GM19238 (cell line): Measurements from ENCODE around the gene PEX16.

Source experiments
- DNase-seq: peaks from one replicate; pipeline ENCODE4 v3.0.0; 2011; ENCODE audit warnings: low spot score; ENCODE audit not compliant: insufficient read length

The PEX16 gene

DNA sequence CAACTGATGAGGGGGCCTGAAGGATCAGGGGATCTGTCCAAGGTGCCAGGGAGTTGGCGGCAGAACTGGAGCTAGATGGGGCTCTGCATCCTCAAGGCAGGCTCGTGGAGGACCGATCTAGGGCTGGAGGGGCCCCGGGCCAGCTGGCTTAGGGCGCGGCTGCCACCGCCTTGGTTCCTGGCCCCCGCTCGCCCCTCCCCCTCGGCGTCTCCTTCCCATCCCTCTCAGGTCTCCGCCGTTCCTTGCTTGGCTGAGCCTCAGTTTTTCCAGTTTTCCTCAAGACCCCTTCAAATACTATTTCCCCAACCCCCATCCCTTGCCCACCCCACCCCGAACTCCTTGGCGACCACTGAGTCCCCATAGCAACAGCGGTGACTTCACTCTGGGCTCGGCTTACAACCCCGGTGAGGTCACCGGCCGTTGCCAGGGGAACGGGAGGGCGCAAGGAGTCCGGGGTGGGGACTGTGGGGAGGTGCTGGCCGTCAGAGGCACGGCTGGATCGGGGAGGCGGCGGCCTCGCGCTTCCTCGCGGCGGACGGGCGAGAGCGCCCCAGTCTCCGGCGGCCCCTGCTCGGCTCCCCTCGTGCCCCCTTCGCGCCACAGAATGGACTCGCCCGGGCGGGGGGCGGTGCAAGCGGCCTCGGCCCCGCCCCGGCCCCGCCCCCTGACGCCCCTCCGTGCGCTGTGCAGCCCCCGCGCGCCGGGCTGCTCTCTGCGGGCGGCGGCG lies 18.1 kb downstream of the PEX16 start:
- peak; percentile 74 for DNase-seq

DNA sequence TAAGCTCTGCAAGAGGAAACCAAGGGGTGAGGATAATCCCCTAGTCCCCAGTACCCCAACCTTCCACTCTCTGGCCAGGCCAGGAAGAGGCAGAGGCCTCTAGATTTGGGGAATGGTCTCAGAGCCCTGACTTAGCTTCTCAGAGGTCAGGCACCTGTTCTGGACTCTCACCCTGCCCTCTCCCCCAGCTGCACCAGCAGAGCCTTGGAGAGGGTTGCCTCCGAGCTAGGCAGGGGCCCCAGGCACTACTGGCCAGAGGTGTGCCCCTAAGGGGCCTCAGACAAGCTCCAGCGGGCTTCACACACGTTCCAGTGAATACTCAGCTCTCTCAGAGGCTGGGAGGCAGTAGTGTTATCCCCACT lies 18.6 kb downstream of the PEX16 start:
- no peak for DNase-seq

DNA sequence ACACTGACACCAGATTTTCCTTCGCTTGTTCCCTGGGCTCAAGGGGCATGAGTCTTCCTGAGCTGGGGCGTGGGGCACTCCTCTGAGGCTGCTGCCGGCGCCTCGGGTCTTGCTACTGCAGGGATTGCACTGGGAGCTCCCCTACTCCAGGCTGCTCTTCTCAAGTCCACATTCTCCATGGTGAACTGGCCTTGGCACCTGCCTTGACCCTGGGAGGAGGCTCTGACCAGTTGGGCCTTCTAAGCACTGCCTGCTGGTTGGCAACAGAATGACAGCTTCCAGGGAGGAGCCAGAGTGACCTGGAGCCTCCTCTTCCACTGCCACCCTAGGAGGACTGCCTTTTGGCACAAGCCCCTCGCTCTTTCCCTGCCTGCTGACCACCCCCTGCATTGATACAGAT lies 20.1 kb downstream of the PEX16 start:
- no peak for DNase-seq

DNA sequence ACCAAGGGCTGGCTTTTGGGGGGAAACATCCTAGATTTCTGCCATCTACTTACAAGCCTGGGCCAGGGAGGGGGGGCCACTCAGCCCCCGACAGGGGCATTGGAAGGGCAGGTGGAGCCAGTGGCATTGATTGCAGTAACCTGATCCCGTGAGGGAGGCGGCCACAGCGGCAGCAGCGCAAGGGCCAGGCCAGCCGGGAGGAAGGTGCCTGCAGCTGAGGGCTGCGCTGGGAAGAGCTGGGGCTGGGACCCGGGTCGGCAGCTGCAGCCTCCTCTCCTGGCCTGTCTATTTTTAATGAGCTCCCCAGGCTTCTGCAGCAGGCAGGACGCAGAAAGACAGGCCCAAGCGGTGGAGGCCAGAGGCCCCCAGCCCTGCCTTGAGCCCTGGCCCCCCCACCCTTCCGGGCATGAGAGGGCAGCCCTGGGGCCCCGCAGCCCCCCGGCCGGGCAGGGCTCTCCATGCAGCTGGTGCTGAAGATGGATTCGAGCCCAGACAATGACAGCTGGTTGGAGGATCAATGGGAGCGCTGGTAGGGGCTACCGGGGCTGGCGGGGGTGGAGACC lies 21.2 kb downstream of the PEX16 start:
- DNase-seq: no peak

DNA sequence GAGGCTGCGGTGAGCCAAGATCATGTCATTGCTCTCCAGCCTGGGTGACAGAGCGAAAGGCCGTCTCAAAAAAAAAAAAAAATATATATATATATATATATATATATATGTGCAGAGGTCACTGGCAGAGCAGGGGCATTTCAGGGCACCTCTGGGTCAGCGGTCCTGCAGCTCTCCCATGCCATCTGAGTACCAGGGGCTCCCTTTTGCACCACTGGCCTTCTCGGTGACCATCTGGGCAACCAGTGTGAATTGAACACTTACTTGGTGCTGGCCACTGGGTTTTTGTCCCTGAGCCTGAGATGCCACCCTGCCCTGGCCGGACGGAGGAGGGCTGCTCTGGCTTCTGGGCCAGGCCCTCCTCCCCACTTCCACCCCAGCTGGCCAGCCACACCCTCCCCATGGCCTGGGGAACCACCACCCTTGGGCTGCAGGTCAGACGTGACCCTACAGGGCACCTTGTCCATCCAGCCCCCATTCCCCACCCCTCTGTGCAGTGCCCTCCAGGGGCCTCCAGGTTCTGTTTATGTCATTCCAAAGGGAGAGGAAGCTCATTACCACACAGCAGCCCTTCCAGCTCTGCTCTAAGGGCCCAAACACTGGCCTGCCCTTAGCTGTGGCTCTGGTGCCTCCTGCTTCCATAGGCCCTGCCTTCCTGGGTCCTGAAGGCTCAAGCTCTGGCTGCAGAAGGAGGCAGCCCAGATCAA lies 22.0 kb downstream of the PEX16 start:
- no peak for DNase-seq

DNA sequence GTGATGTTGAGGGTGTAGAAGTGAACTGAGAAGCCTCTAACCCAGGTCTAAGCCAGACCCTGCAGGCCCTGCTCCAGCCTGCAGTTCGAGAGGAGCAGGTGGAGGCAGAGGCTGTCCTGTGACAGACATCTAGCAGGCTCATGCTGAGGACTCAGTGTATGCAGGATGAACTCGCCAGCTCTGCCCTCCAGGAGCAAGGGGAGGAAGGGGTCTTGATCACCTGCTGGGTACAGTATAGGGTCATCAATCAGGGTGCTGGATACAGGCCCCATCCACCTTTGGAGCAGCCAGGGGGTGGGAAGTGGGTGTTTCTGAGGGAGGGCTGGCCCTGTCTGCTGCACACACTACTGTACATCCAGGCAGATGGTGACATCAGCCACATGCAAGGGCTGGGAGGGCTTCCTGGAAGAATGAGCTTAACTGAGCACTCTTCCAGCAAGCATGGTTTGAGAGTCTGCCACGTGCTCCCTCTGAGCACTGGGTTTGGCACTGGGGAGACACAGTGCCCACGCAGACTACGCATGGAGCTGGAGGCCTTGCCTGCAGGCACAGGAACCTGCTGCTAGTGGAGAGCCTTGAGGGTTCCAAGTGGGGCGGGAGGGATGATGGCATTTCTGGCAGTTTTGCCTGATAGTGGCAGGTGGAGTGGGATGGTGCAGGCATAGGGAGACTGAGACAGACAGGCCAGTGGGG lies 23.0 kb downstream of the PEX16 start:
- DNase-seq: no peak

DNA sequence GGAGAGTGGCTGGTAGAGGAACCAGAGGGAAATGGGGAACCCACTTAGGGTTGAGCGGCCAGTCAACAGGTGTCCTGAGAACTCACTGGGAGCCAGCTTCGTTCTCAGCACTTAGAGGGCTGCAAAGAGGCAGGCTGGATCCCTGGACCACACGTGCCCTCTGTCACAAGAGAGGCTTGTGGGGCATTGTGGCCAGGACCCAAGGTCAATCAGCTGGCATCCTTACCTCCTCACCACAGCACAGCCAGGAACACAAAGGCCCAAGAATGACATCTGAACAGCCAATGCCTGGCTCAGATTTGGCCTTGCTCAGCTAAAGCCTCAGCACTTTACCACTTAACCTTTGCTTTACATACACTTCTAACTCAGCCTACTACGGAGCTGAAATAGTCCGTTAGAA lies 24.8 kb downstream of the PEX16 start:
- DNase-seq: no peak

DNA sequence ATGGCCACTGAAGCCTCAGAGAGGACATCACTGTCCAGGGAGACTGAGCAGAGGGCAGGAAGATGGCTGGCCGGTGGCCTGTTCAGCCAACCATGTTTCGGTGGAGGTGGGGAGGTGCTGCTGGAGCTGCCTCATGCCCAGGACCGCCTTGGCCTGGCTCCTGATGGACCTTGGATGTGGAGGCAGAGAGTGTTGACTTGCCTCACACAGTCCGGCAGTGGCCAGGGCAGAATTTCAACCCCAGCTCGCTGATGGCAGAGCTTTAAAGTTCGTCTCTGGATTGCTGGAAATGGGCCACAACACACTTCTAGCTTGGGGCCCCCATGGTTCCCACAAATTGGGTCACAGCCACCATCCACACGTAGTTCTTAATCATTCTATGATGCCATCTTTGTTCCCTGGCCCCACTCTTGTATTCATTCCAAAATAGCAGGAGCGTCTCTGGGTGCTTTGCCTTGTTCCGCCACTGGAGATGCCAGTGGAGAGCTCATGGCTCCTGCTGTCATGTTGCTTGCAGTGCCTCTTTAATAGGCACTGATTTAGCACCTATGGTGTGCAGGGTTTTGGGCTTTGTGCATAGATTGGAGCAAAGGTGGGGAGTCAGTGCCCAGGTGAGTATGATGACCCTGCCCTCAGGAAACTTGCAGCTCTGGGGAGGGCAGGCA lies 26.7 kb downstream of the PEX16 start:
- DNase-seq: no peak

DNA sequence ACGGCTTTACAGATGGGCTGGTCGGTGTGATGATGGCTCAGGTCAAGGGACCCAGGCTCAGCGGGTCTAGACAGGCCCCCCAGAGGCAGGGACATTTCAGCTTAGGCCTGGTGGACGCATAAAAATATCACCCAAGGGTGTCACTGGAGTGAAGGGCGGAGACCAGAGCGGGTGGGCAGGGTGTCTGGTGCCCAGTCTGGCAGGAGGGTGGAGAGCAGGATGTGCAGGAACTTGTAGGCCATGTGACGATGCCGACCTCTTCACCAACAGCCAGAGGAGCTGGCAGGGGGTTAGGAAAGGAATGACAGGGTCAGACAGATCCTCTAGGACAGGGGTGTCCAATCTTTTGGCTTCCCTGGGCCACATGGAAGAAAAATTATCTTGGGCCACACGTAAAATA lies 27.7 kb downstream of the PEX16 start:
- no peak for DNase-seq

DNA sequence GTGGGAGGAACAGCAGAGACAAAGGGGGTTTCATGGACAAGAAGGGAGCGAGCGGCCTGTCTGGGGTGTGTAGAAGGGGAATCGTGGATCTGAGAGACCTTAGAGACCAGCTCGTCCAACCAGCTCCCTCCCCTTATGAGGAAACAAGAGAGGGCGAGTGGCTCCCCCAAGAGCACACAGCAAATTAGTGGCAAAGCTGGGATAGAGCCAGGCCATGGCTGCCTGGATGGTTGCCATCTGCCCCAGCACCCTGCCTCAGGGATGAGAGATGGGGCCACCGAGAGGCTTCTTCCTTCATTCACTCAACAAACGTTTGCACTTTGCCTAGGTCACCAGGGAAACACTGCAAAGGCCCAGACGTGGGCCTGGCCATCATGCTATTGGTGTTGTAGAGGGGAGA lies 28.1 kb downstream of the PEX16 start:
- DNase-seq: no peak

DNA sequence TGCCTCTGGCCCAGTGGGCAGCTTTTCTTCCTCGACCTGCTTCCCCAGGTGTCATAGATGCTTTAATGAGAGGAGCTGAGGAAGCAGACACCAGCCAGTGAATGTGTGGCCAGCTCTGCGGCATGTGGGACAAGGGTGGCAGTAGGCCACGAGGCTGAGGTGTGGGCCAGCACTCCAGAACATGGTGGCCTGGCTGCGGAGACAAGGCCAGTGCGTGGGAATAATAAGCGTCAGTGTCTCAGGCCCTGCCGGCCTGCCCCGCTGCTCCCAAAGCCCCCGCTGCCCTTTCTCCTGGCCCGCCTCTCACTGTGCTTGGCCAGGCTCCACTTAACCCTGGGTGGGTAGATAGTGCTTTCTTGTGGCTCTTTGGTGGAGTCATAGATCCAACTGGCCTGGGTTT lies 30.1 kb downstream of the PEX16 start:
- no peak for DNase-seq

DNA sequence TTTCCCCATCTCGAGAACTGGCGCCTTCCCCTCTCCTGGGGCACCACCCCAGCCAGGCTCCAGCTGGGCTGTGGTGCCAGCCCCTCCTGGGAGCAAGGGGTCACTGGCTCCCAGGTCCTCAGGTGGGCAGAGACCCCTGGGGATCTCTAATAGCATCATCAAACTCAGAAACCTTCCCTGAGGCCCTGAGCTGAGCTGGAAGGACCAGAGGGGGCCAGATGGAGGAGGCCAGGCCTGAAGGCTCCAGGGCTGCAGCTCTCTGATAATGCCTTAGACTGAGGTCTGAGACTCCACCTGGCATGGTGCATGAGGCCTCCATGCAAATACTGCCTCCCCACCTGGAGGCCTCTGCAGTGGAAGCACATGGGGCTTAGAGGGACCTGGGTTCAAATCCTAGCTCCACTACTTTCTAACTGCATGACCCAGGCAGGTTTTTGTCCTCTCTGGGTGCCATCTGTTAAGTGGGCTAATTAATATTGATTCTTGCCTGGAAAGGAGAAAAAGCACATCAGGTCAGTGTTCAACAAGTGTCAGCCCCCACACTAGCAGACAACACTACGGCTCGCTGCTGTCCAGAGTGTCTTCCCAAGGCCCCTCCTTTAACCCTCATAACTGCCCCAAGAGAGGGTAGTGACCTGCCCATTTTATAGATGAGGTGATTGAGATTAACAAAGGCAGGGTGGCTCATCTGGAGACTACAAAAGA lies 30.7 kb downstream of the PEX16 start:
- DNase-seq: no peak

DNA sequence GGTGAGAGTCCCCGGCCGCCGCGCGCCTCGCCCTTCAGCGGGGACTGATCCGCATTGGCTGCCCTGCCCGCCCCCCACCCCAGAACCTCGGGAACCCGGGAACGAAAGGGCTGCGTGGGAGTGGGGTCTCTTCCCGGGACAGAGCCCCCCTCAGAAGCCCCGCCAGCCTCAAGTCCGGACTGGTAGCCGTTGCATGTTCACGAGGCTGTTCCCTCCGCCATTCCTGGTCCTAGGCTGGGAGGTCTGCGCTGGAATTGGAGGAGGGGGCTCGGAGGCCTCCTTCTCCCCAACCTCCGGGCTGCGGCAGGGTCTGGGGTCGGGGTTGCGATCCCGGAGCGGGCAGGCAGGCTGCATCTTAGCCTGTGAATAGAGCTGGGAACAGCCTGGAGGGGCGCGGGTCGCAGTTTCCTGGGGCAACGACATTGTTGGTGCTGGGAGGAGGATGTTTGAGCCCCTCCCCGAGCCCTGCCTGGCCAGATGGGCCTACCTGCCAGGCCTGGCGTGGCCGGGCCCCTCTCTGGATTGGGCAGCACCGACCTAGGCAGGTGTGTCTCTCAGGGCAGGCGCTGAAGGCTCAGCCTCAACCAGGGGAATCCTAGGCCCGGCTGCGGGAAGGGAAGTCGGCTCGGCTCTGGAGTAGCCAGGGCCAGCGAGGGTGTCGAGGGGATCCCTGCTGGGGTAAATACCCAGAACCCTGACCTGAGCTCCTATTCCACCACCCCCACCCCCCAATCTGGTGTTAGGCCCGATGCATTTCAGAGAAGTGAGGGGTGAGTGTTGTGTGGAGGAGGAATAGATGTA lies 31.6 kb downstream of the PEX16 start:
- DNase-seq: no peak

DNA sequence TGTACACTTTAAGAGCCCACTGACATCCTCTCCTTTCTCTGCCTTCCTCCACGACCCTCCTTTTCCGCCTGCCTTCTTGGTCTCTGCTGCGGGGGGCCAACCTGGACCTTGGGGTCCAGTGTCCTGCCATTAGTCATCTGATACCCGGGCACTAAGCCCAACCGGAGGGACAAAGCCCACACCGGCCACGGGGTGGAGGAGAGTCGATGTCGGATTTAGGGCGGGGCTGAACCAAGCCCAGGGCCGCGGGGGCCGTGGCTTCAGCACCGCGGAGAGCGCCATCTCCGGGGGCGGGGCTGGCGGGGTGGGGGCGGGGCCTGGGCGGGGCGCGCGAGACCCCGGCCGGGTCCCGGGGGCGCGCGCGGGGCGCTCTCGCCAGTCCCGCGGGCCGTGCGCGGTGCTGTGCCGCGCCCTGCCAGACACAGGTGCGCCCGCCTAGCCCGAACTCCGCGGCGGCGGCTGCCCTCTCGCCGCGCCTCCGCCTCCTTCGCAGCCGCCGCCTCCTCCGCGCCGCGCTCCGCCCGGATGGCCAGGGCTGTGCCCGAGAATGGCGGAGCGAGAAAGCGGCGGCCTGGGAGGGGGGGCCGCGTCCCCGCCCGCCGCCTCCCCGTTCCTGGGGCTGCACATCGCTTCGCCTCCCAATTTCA lies 32.3 kb downstream of the PEX16 start, which contains the start of gene MAPK8IP1:
Gene MAPK8IP1, plus strand, starts transcription at position 378 of the 647 bp plus-strand sequence. Its CDS starts 170 bp downstream, at position 548.
- peak; percentile 76 for DNase-seq

DNA sequence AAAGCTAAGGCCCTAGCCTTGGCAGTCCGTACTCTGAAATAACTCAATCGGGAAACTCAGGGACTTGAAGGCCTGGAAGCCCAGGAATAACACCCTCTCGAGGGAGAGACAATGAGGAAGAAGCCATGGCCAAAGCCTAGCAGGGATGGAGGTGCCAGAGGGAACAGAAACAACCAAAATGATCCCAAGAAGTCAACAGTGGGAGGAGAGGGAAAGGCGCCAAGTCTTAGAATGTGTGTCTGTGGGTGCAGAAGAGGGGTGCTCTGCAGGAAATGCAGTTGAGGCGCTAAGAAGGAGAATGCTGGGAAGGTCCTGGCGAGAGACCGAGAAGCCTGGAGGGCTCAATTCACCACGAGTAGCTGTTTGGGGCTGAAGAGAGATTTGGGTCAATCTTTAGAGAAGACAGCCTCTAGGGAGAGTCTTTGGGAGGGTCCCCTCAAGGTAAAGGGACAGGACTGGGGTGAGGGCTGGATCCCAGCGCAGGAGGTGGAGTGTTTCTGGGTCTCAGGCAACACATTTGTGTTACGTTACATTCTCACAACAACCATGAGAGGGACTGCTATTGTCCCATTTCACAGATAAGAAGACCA lies 33.0 kb downstream of the PEX16 start:
- no peak for DNase-seq

DNA sequence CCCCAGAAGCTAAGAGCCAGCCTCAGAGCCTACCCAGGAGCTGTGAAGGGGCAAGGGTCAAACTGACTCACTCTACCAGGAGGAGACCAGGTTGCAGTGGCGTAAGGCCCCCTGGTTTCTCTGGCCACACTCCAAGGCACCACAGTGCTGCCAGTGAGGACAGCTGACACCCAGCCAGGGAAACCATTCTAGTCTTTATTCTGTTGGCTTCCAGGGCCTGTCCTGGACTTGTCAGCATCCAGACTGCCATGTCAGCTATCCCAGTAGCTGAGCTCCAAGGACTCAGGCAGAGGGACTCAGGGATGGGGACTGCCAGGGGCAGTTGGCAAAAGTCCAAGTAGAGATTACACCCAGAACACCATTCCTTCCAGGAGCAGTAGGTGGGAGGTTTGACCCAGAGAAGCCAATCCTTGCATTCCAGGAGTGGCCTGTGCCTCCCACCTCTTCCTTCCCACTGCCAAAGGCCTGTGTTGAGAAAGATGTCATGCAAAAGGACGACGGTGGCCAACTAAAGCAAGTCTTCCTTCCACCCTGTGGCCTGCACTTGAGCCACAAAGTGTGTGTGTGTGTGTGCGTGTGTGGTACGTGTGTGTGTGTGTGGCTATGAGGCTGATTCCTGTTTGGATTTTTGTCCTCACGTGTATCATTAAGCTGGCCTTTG lies 35.8 kb downstream of the PEX16 start:
- DNase-seq: no peak

DNA sequence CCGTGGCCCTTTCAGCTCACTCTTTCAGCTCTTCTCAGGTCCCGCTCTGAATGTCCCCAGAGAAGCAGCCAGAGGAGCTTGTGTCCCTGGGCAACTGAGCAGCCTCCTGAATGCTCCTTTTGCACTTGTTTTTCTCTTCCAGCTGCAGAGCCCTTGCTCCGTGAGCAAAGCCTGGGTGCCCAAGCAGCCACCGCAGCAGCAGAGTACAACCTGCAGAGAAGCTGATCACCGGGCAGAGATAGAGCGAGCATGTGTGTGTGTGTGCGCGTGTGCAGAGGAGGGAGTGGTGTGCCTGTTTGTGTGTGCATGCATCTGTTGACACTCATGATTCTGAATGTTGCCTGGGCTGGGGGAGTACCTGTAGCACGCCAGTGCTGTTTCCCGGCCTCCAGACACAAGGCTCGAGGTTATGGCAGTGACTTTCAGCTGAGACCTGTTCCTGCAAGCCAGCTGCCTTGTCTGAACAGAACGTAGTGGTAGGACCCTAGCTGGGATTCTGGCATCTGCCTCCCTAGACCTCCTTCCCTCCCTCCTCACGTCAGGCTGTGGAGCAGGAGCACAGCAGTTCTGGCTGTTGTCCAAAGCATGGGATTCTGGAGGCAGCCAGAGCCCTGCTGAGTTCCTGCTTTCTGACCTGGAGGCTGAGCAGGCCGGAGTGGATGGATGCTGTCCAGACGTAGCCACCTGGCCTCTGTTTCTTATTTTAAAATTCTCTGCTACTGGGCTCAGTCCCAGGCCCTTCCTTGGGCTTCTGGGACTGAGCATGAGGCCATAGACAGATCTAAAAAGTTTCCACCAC lies 36.7 kb downstream of the PEX16 start:
- no peak for DNase-seq
